Thymus (tissue), 11 donors: ENCODE results near the gene LRRC14B. TPM values are rescaled to one million over a fixed set of nuclear protein-coding genes. Genes with fewer than 3 reads are reported as not detected.

ENCODE experiments used
- DNase-seq, 9 donors: peaks; one replicate each; pipeline ENCODE4 v3.0.0-alpha.2; 2013; ENCODE audit warnings: low spot score in 9 of 9, low read depth in 6 of 9, missing footprints in 1 of 9
- H3K27ac ChIP-seq, 2 donors: one replicate each; pipeline ENCODE4 v1.5.1; 2013; ENCODE audit warnings: control low read depth in 1 of 2, low read depth in 1 of 2, low read length in 1 of 2, mild to moderate bottlenecking in 1 of 2, moderate library complexity in 1 of 2
- H3K27me3 ChIP-seq, 2 donors: one replicate each; pipeline ENCODE4 v1.5.1; 2013; ENCODE audit warnings: low read length in 1 of 2; ENCODE audit not compliant: control insufficient read depth in 2 of 2, insufficient read depth in 1 of 2
- H3K36me3 ChIP-seq, 2 donors: one replicate each; pipeline ENCODE4 v1.5.1; 2013; ENCODE audit warnings: low read length in 1 of 2, mild to moderate bottlenecking in 1 of 2, moderate library complexity in 1 of 2; ENCODE audit not compliant: control insufficient read depth in 2 of 2, insufficient read depth in 2 of 2
- H3K4me1 ChIP-seq, 2 donors: one replicate each; pipeline ENCODE4 v1.5.1; 2013; ENCODE audit warnings: low read length in 2 of 2; ENCODE audit not compliant: control insufficient read depth in 2 of 2, insufficient read depth in 2 of 2
- H3K4me3 ChIP-seq, 2 donors: one replicate each; pipeline ENCODE4 v1.5.1; 2013; ENCODE audit warnings: low read length in 2 of 2, control low read depth in 1 of 2, mild to moderate bottlenecking in 1 of 2
- H3K9me3 ChIP-seq, 2 donors: one replicate each; pipeline ENCODE4 v1.5.1; 2013; ENCODE audit warnings: low read length in 1 of 2, mild to moderate bottlenecking in 1 of 2; ENCODE audit not compliant: control insufficient read depth in 2 of 2, insufficient read depth in 1 of 2
- WGBS: extraction: QIAGEN DNeasy Blood & Tissue Kit; methylation state at CpG from one replicate; pipeline ENCODE4 v1.1.7; 2013; 5-methylcytosine and 5-hydroxymethylcytosine counted together
- polyA plus RNA-seq: library from polyadenylated mRNA; stranded (reverse); fragments of 200-250 nt; gene quantifications from one replicate; pipeline ENCODE4 v1.2.3, GENCODE V29; 2013
- total RNA-seq: library from RNA; stranded (reverse); fragments of 120-200 nt; gene quantifications from one replicate; pipeline ENCODE4 v1.2.4, GENCODE V29; 2013
- donor health status: healthy.

LRRC14B gene
- total and polyA plus RNA-seq, 2 donors: 0.02 to 0.90 TPM

GRCh38 chr5:180286-180918, 10.9 kb upstream of the LRRC14B start:
- no peak overlapping the region for H3K4me3 ChIP-seq
- peaks cover 0 to 12% of the 10 kb centered on the region in 2 donors for H3K27me3 ChIP-seq
- H3K4me1 ChIP-seq: no peaks in the 10 kb centered on the region
- WGBS: 85% methylated on average over 13 of the region's 13 CpGs
- H3K27ac ChIP-seq: no peak overlapping the region
- H3K9me3 ChIP-seq: no peaks in the 10 kb centered on the region
- no peaks in the 10 kb centered on the region for H3K36me3 ChIP-seq
- no peak for DNase-seq

GRCh38 chr5:181160-181559, 10.1 kb upstream of the LRRC14B start:
- DNase-seq: no peak
- H3K36me3 ChIP-seq: no peaks in the 10 kb centered on the region
- no peak overlapping the region for H3K27ac ChIP-seq
- no peaks in the 10 kb centered on the region for H3K4me1 ChIP-seq
- 90% methylated on average over 9 of the region's 9 CpGs for WGBS
- H3K9me3 ChIP-seq: no peaks in the 10 kb centered on the region
- H3K27me3 ChIP-seq: peaks cover 0 to 12% of the 10 kb centered on the region in 2 donors
- H3K4me3 ChIP-seq: no peak overlapping the region

- H3K36me3 ChIP-seq: no peaks in the 10 kb centered on the region
- no peaks in the 10 kb centered on the region for H3K4me1 ChIP-seq
- H3K9me3 ChIP-seq: no peaks in the 10 kb centered on the region
- no peak for DNase-seq
- H3K4me3 ChIP-seq: no peak overlapping the region
- 96% methylated on average over 22 of the region's 22 CpGs for WGBS
- H3K27ac ChIP-seq: no peak overlapping the region
- H3K27me3 ChIP-seq: peaks cover 0 to 12% of the 10 kb centered on the region in 2 donors
Measured at GRCh38 chr5:181566-181965, 9.7 kb upstream of the LRRC14B start.

GRCh38 chr5:182126-182525, 9.2 kb upstream of the LRRC14B start:
- H3K27ac ChIP-seq: no peak overlapping the region
- no peak for DNase-seq
- WGBS: 97% methylated on average over 12 of the region's 12 CpGs
- no peak overlapping the region for H3K4me3 ChIP-seq
- H3K27me3 ChIP-seq: peaks cover 0 to 10% of the 10 kb centered on the region in 2 donors
- no peaks in the 10 kb centered on the region for H3K4me1 ChIP-seq
- no peaks in the 10 kb centered on the region for H3K9me3 ChIP-seq
- no peaks in the 10 kb centered on the region for H3K36me3 ChIP-seq

DNA sequence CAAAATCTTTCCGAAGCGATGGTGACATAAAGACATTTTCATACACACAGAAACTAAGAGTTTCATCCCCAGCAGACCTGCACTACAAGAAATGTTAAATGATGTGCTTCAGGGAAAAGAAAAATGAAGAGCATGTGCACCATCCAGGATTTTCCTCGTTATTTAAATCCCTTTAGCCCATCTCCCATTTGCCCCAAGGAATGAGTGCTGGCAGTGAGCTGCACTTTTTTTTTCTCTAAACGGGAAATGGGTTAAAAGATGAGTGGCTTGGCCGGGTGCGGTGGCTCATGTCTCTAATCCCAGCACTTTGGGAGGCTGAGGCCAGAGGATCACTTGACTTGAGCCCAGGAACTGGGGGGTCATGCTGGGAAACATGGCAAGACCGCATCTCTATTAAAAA, 6.8 kb upstream of the LRRC14B start:
- Histone ChIP-seq H3K36me3 (no peaks in the 10 kb centered on the region), H3K9me3 (no peaks in the 10 kb centered on the region), H3K4me1 (peaks cover 7 to 14% of the 10 kb centered on the region in 2 donors), H3K27ac (no peak overlapping the region), H3K27me3 (peaks cover 0 to 7% of the 10 kb centered on the region in 2 donors), H3K4me3 (no peak overlapping the region)
- no peak for DNase-seq
- 94% methylated on average over 7 of the region's 7 CpGs for WGBS

DNA sequence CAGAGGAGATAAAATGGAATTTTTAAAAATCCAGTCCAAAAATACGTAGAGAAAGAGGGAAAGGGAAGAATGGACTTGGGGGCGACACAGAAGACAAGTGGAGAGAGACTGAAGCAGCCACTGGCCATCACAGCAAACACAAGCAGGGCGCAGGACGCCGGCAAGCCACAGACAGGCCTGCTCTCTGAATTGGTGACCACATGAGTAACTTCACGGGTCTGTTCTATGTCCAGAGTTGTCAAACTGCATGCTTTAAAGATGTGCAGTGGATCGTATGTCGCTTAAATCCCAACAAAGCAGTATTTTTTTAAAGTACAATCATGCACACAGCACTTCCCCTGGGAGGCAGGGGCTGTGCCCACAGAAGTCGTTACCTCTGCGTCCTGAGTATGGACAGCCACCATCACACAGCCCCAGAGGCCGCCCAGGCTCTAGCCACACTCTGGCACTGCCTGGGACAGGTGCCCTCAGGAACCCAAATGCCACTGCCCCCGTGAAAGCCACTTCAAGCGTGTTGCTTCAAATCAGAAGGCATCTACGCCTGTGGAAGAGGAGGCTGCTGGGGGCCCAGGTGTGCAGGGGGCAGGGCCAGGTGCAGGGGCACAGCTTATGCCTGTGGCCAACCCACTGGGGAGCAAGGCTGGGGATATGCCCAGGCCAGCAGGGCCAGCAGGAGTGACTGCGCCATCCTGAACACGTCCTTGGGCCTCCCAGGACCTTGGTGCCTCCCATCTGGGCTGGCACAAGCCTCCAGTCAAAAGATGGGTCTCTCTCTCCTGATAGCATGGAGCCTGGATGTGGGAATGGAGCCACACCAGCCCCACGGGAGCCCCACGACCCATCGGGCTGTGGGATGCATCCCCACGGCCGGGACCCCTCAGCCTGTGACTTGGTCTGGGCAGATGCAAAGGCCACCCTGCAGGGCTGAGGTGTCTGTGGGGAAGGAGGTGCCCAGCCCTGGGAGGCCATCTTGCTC, 5.9 kb upstream of the LRRC14B start:
- Histone ChIP-seq H3K9me3 (no peaks in the 10 kb centered on the region), H3K4me1 (peaks cover 7 to 22% of the 10 kb centered on the region in 2 donors), H3K36me3 (no peaks in the 10 kb centered on the region), H3K4me3 (no peak overlapping the region), H3K27me3 (peaks cover 0 to 2% of the 10 kb centered on the region in 2 donors), H3K27ac (no peak overlapping the region)
- DNase-seq: no peak
- 89% methylated on average over 21 of the region's 21 CpGs for WGBS

DNA sequence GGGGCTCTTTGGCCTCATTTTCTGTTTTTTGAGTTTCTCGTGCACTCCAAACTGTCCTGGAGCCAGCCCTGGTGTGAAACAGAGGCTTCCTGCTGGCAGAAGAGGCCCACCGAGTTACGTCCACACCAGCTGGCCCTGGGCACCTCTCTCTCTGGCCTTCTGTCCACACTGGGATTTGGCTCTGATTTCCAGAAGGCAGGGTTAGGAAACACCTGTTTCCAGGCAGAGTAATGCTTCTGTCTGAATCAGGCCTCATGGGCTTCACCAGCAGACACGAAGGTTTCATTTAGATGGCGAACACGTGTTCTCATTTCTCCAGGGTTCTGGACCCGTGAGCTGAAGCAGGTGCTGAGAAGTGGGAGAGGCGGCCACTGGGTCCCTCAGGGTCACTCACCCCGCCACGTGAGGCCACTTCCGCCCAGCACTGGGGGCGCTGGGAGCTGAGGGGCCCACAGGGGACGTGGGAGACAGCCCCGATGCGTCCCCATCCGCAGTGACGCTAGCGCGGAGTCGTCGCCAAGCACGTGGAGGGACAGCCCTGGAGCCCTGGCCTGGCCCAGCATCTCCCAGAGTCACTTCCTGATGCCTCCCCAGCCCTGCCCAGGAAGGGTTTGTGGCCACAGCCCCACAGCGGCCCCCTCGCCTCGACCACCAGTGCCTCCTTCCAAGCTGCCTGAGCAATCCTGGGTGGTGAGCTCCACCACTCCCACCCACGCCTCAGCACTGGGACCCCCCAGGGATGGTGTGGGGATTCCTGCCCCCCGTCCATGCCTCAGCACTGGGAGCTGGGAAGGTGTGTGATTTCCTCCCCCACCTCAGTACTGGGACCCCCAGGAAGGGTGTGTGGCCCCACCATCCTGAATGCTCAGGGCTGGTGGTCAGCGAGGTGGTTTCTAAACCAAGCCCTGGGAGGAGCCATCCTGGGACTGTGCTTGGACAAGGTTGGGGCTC, 4.9 kb upstream of the LRRC14B start:
- Histone ChIP-seq H3K36me3 (no peaks in the 10 kb centered on the region), H3K9me3 (no peaks in the 10 kb centered on the region), H3K4me1 (peaks cover 7 to 31% of the 10 kb centered on the region in 2 donors), H3K27me3 (peaks cover 0 to 2% of the 10 kb centered on the region in 2 donors), H3K27ac (no peak overlapping the region), H3K4me3 (no peak overlapping the region)
- 89% methylated on average over 28 of the region's 28 CpGs for WGBS
- DNase-seq: no peak

DNA sequence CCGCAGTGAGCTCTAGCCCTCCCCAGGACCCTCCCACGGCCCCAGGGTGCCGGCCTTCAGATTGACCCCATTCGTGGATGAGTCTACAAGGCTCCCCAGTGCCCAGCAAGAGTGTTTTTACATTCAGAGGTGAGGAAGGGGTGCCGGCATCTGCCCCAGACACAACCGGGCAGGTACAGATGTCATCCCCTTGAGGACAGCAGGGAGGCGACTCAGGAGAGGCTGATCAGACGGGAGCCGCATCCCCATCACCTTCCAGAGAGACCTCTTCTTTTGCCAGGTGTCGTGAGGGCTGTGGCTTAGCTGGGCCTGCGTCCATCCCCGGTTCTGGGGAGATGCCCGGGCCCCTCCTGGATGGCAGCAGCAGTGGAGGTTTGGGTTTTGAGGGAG, 4.3 kb upstream of the LRRC14B start:
- Histone ChIP-seq H3K4me1 (peaks cover 12 to 38% of the 10 kb centered on the region in 2 donors), H3K9me3 (no peaks in the 10 kb centered on the region), H3K27me3 (peaks cover 0 to 4% of the 10 kb centered on the region in 2 donors), H3K36me3 (no peaks in the 10 kb centered on the region), H3K27ac (no peak overlapping the region), H3K4me3 (no peak overlapping the region)
- WGBS: 92% methylated on average over 13 of the region's 13 CpGs
- no peak for DNase-seq
